Activated T-helper 1 cell treated with anti-CD3 and anti-CD28 coated beads, Interleukin-2, amount 50 U/mL, for 16 hours (primary cell): ENCODE data around the gene SLC16A3.
"Not testable (repeated sequence)": the region's sequence is repeated elsewhere in the genome, so short reads cannot be mapped to it uniquely, and the experiment has no call there.

Experiments
- DNase-seq, 2 donors: peaks; one replicate each; pipeline ENCODE4 v3.0.0-alpha.2; 2020; ENCODE audit warnings: low read depth in 1 of 2, low spot score in 1 of 2

The SLC16A3 gene

GRCh38 chr17:82203920-82204319, 24.9 kb upstream of the SLC16A3 start:
- DNase-seq = no peak

DNA sequence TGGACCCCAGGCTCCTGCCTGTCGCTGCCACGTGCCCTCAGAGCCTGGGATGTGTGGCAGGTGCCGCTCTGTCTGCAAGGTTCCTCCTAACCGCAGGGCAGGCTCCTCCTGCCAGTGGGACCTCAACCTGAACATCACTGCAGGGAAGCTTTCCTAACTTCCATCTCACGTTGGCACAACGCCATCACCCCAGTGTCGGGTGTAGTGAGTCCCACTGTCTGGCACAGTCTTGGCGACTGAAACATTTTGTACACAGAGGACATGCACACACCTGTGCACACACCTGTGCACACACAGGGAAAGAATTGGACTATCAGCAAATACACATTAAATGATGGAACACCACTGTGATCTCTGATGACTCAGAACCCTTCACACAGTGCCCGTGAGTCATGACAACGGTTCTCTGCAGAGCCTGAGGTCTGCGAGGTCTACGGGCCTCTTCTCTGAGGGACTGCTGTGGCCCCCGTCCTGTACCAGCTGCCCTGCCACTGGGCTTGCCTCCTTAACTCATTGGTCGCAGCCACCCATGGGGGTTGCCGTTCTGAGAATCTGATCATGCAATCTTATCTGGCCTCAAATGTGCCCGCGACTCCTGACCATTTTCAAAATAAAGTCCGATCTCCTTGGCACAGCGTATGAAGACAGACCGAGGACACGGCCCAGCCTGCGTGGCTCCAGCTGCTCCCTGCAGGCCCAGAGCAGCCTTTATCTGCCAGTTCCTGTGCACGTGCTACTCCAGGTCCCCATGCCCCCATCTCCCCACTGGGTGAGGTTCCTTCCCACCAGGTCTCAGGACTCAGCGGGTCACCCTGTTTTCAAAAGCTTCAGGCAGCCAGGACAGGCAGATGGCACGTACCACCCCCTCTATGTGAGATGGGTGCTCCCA, 23.8 kb upstream of the SLC16A3 start:
- no peak for DNase-seq

DNA sequence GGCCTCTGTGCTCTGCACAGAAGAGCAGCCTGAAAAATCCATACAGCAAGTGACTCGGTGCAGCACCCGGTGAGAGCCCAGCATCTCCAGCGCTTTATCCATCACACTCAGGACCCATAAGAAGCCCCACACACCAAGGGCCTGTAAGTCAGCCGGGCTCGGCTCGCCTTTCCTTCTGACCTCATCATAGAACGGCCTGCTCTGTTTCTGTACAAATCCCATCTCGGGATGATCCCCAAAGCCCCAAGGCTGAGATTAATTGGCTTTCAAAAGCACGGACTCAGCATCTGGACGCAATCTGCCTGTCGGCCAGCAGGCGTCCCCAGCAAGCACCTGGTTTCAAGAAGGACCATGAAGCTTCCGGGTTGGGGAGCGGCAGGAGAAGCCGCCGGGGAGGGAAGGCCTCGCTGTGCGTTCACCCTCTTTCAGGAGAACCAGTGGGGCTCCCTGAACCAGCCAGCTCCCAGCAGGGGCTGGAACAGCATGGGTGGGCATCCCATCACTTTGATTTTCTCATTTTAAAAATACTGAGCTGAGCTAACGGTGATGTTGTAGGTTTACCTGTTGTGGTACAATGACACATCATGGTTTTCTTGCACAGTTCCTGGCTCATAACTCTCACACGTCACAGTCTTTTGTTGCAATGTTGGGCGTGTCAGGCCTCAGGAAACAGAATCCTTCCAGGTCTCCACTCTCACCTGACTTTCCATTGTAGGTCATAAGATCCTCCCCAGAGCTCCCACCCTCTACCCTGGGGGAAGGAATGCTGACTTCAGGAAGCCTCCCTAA, 22.9 kb upstream of the SLC16A3 start:
- DNase-seq = peak; percentile 58 to 60

- DNase-seq = not testable (repeated sequence)
Measured at GRCh38 chr17:82210655-82211054, 18.2 kb upstream of the SLC16A3 start.

GRCh38 chr17:82212331-82213250, 16.3 kb upstream of the SLC16A3 start, which contains the start of gene CCDC57:
Gene CCDC57 (minus strand): TSS chr17:82212842. CDS start chr17:82201944, 10,898 bp downstream.
- DNase-seq = peak; percentile 49 to 61

GRCh38 chr17:82213251-82214011, 15.4 kb upstream of the SLC16A3 start:
- peak in 1 of 2 donors; percentile 69 for DNase-seq

- no peak for DNase-seq
Measured at GRCh38 chr17:82214012-82214628, 14.7 kb upstream of the SLC16A3 start.

GRCh38 chr17:82215095-82215971, 13.5 kb upstream of the SLC16A3 start:
- DNase-seq = no peak

DNA sequence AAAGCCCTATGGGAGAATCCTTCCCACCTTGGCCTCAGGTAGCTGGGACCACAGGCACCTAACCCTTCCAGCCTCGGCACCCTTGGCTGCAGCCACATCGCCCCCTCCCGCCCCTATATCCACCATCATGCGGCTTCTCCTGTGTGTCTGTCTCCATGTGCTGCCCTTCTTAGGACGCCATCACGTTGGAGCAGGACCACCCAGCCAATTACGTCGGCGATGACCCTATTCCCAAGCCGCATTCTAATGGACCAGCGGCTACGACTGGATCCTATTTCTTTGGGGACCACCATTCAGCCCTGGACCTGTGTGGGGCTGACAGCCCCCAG, 12.9 kb upstream of the SLC16A3 start:
- no peak for DNase-seq

GRCh38 chr17:82216301-82217119, 12.3 kb upstream of the SLC16A3 start:
- no peak for DNase-seq

GRCh38 chr17:82217120-82217529, 11.7 kb upstream of the SLC16A3 start:
- DNase-seq = no peak

DNA sequence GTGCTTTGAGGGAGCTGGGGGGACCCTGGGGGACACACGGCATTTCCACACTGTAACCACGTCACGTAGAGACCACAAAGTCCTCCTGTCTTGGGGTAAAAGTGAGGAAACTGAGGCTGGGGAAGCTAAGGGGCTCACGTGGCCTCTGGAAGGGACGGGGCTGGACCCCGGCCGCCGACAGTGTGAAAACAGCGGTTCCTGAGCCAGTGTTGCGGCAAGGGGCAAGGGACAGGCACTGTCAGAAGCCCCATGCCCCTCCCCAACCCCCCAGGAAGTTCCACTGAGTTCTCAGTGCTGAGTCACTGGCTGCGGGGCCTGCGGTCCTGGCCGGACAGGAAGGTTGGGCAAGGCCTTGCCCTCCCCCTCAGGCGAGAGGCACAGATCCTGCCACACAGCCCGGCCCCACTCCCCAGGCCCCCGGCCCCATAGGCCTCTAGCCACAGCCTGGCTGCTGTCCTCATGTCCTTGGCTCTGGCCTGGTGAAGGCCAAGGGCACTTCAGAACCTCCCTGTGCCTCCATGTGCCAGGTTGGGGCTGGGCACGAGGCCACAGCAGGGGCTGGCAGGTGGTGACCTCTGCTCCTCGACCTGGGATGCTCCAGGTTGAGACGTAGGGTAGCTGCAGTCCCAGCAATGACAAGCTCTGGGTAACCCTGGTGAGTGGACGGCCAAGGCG, 11.2 kb upstream of the SLC16A3 start:
- DNase-seq = no peak

GRCh38 chr17:82218349-82219075, 10.3 kb upstream of the SLC16A3 start:
- no peak for DNase-seq

GRCh38 chr17:82219083-82219482, 9.8 kb upstream of the SLC16A3 start:
- no peak for DNase-seq

- no peak for DNase-seq
Measured at GRCh38 chr17:82219753-82220709, 8.8 kb upstream of the SLC16A3 start.
